GM13977 (cell line): ENCODE data around the gene WSB1.

Source experiments
- DNase-seq: peaks from one replicate; pipeline ENCODE4 v3.0.0; 2012; ENCODE audit warnings: low spot score
- CTCF ChIP-seq: IDR thresholded peaks from 2 replicates; pipeline ENCODE4 v1.5.1; 2012; ENCODE audit warnings: mild to moderate bottlenecking, control low read depth; ENCODE audit not compliant: insufficient read depth; ENCODE audit errors: extremely low read depth, missing control alignments
- in situ Hi-C: fragments of 300-500 bp; cut with MboI; formaldehyde crosslinking; loops from one replicate; pipeline ENCODE4 v1.12.0; 2022; ENCODE audit warnings: low sequenced_read_pairs, low pct_unique_long_range_greater_than_20kb, mixed read lengths, inconsistent platforms; ENCODE audit not compliant: unreplicated experiment

The WSB1 gene

GRCh38 chr17:27357236-27357635 lies 63.3 kb downstream of the WSB1 start:
- in situ Hi-C loops = loop anchor here (10.0 kb wide), 1 partner anchor 238 kb away; no protein-coding TSS in a partner anchor
- no peak for DNase-seq
- TF ChIP-seq CTCF = no peak

DNA sequence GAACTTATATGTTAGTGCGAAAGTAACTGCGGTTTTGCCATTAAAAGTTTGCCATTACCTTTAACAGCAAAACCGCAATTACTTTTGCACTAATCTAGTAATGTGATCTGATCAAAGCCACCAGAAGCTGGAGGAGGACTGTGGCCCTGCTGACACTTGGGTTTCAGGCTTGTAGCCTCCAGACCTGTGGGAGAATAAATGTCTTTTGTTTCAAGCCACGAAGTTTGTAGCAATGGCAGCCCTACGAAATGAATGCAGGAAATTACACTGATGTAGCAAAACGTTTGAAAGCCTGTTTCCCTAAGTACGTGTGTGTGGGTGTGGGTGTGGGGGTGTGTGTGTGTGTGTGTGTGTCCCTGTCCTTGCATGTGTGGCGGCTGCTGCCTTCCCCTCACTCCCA lies 66.6 kb downstream of the WSB1 start:
- in situ Hi-C loops = no loop called here
- no peak for TF ChIP-seq CTCF
- no peak for DNase-seq

DNA sequence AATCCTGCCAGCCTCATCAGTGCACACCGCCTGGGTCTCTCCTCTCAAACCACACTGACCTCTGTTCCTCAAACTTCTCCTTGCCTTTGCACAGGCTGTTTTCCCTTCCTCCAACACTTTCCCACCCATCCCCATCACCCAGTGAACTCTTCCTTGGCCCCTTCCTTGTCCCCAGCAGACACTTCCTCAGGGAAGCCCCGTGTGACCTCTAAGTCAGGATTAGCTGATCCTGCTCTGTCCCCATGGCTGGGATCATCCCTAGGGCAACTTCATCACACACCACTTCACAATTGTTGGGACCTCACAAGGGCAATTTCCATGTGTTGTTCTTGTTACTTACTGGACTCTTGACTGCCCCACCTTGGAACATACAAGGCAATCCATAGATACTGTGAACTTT lies 67.8 kb downstream of the WSB1 start:
- in situ Hi-C loops = no loop called here
- no peak for TF ChIP-seq CTCF
- no peak for DNase-seq

GRCh38 chr17:27362503-27362902 lies 68.6 kb downstream of the WSB1 start:
- no peak for TF ChIP-seq CTCF
- in situ Hi-C loops = no loop called here
- DNase-seq = no peak

DNA sequence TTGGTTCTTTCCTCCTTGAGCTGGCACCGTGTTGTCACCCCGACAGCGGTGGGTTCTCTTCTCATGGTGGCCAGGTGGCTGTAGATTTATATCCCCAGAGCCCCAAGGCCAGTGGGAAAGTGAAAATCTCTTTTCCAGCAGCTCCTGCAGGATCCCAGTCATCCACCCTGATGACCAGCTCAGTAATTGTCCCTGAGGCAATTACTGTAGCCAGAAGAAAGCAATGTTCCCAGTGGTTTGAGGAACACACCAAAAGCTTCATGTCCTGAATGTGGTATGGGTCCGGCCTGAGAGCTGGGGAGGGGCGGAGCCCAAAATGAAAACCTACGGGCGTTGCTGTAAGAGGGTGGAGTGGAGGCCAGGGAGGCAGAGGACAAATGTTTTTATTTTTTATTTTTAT lies 69.0 kb downstream of the WSB1 start:
- in situ Hi-C loops = no loop called here
- TF ChIP-seq CTCF = no peak
- DNase-seq = no peak

- no peak for DNase-seq
- TF ChIP-seq CTCF = no peak
- in situ Hi-C loops = no loop called here
Observed at GRCh38 chr17:27363326-27363725, 69.4 kb downstream of the WSB1 start.
